HCT116 (cell line): ENCODE data around the gene TNXB. TPM values are rescaled to one million over a fixed set of nuclear protein-coding genes. Genes with fewer than 3 reads are reported as not detected.

Experiments
- ATAC-seq: fragments of 200-7000 bp; cut with Tn5 transposase; 2 replicates; pipeline ENCODE4 v1.9.1; 2020; ENCODE audit warnings: mild to moderate bottlenecking, moderate library complexity
- BruUV-seq: library from RNA; stranded (reverse); fragments of 400-500 nt; replicated peaks from 2 replicates; lab custom pipeline; 2021; lab: Mats Ljungman, UMichigan
- CTCF ChIA-PET: fragments of 300-600 bp; sonication (Branson Sonifier 250); formaldehyde crosslinking; loops from one replicate; lab custom pipeline; 2021; ENCODE audit warnings: antibody characterized with exemption; lab: Charles Lee
- POLR2A ChIA-PET: fragments of 300-600, 350-600 bp; sonication (Branson Sonifier 250); formaldehyde crosslinking; loops from one replicate; lab custom pipeline; 2021; ENCODE audit warnings: antibody characterized with exemption; lab: Charles Lee
- RAD21 ChIA-PET, 2 experiments: fragments of 300-600 bp; sonication (Branson Sonifier 250); formaldehyde crosslinking; loops; one replicate each; lab custom pipeline; 2023; ENCODE audit warnings: low total read pairs in 2 of 2; ENCODE audit not compliant: uncharacterized antibody in 2 of 2, unreplicated experiment in 2 of 2, low non-redundant PET in 1 of 2; lab: Charles Lee
- DNase-seq: peaks from one replicate; pipeline ENCODE4 v3.0.0-alpha.2; 2010; ENCODE audit warnings: low read depth, low spot score
- H2AFZ ChIP-seq: fragments of 200-600 bp; shearing (Covaris generic), sonication (generic); 2 replicates; pipeline ENCODE4 v1.6.1; 2017; ENCODE audit warnings: low read depth, mixed run types, mixed read lengths, antibody characterized with exemption, low read length; ENCODE audit not compliant: poor library complexity, severe bottlenecking
- H3K27ac ChIP-seq: 2 replicates; pipeline ENCODE4 v1.5.1; 2012; ENCODE audit warnings: low read depth, low read length
- H3K27me3 ChIP-seq: fragments of 200-600 bp; sonication (generic); 2 replicates; pipeline ENCODE4 v1.6.1; 2016; ENCODE audit warnings: mixed run types, low read length, mixed read lengths; ENCODE audit not compliant: insufficient read depth
- H3K36me3 ChIP-seq, 2 experiments: fragments of 200-500 bp in 1 of 2; fragments of 200-600 bp in 1 of 2; sonication (Bioruptor generic) in 1 of 2; sonication (generic) in 1 of 2; 2 replicates each; pipeline versions ENCODE4 v1.5.1 to v1.6.1; 2014 to 2016; ENCODE audit warnings: low read length in 2 of 2, inconsistent platforms in 1 of 2, mixed read lengths in 1 of 2, mixed run types in 1 of 2; ENCODE audit not compliant: insufficient read depth in 2 of 2, control insufficient read depth in 1 of 2
- H3K4me1 ChIP-seq, 2 experiments: fragments of 200-600 bp in 1 of 2; sonication (generic) in 1 of 2; 2 replicates each; pipeline versions ENCODE4 v1.5.1 to v1.6.1; 2012 to 2017; ENCODE audit warnings: low read length in 2 of 2, inconsistent platforms in 1 of 2, mild to moderate bottlenecking in 1 of 2, mixed read lengths in 1 of 2, mixed run types in 1 of 2, moderate library complexity in 1 of 2; ENCODE audit not compliant: insufficient read depth in 2 of 2, control insufficient read depth in 1 of 2
- H3K4me2 ChIP-seq: fragments of 200-600 bp; sonication (generic); 2 replicates; pipeline ENCODE4 v1.6.1; 2017; ENCODE audit warnings: mixed run types, low read length, mixed read lengths
- H3K4me3 ChIP-seq, 2 experiments: fragments of 200-600 bp in 1 of 2; sonication (generic) in 1 of 2; replicated peaks in 1 of 2; 2 replicates each; pipeline ENCODE4 v1.5.1; 2011 to 2016; ENCODE audit warnings: low read length in 2 of 2, control low read depth in 1 of 2, low read depth in 1 of 2, mild to moderate bottlenecking in 1 of 2, mixed read lengths in 1 of 2, mixed run types in 1 of 2
- H3K79me2 ChIP-seq: fragments of 200-600 bp; sonication (generic); 2 replicates; pipeline ENCODE4 v1.6.1; 2017; ENCODE audit warnings: mild to moderate bottlenecking, mixed run types, low read length, moderate library complexity, mixed read lengths; ENCODE audit not compliant: insufficient read depth
- H3K9ac ChIP-seq: fragments of 200-600 bp; sonication (generic); 2 replicates; pipeline ENCODE4 v1.6.1; 2016; ENCODE audit warnings: low read length, mixed read lengths
- H3K9me2 ChIP-seq: fragments of 200-600 bp; sonication (generic), shearing (Covaris generic); 2 replicates; pipeline ENCODE4 v1.6.1; 2017; ENCODE audit warnings: mixed run types, mild to moderate bottlenecking, moderate library complexity; ENCODE audit not compliant: insufficient read depth
- H3K9me3 ChIP-seq, 2 experiments: fragments of 200-500 bp in 1 of 2; fragments of 200-600 bp in 1 of 2; sonication (Bioruptor generic) in 1 of 2; sonication (generic) in 1 of 2; 2 replicates each; pipeline ENCODE4 v1.6.1; 2014 to 2017; ENCODE audit warnings: low read length in 2 of 2, mixed read lengths in 2 of 2, inconsistent platforms in 1 of 2, low read depth in 1 of 2, mild to moderate bottlenecking in 1 of 2, mixed run types in 1 of 2, moderate library complexity in 1 of 2; ENCODE audit not compliant: control insufficient read depth in 1 of 2, insufficient read depth in 1 of 2
- H4K20me1 ChIP-seq: fragments of 200-600 bp; sonication (generic), shearing (Covaris generic); 2 replicates; pipeline ENCODE4 v1.6.1; 2017; ENCODE audit warnings: mixed run types, mild to moderate bottlenecking, moderate library complexity; ENCODE audit not compliant: insufficient read depth
- CTCF ChIP-seq, 3 experiments: fragments of 200-600 bp in 1 of 3; sonication (generic) in 1 of 3; IDR thresholded peaks in 2 of 3; conservative IDR thresholded peaks in 1 of 3; 2 replicates each; pipeline ENCODE4 v1.5.1; 2012 to 2017; ENCODE audit warnings: low read depth in 2 of 3, low read length in 2 of 3, antibody characterized with exemption in 1 of 3, borderline replicate concordance in 1 of 3, control low read depth in 1 of 3, mild to moderate bottlenecking in 1 of 3, mixed read lengths in 1 of 3, mixed run types in 1 of 3, moderate library complexity in 1 of 3; ENCODE audit not compliant: insufficient read depth in 1 of 3
- RAD21 ChIP-seq: IDR thresholded peaks from 2 replicates; pipeline ENCODE4 v1.6.1; 2012; ENCODE audit warnings: low read depth, mild to moderate bottlenecking
- TCF7L2 ChIP-seq: IDR thresholded peaks from 2 replicates; pipeline ENCODE4 v1.7.0; 2011; ENCODE audit warnings: borderline replicate concordance, inconsistent platforms; ENCODE audit not compliant: insufficient read depth, insufficient read length; ENCODE audit errors: extremely low read depth
- intact Hi-C: fragments of 100-400 bp; cut with micrococcal nuclease; formaldehyde crosslinking; loops from 2 replicates; pipeline ENCODE4 v1.10.0; 2022
- total RNA-seq: library from RNA; stranded (reverse); gene quantifications from one replicate; pipeline ENCODE4 v1.2.1, GENCODE V29; 2021; ENCODE audit not compliant: unreplicated experiment

Gene TNXB
- total RNA-seq, 1 experiment from 2014 or later: 8.5 TPM

- no peaks in the 10 kb centered on the region for H3K9me3 ChIP-seq
- POLR2A ChIA-PET: no interaction called here
- no peak overlapping the region for H2AFZ ChIP-seq
- no peak overlapping the region for H3K27ac ChIP-seq
- peaks cover 6 to 14% of the 10 kb centered on the region in 2 experiments; a peak in 3 of 4 replicates for H3K36me3 ChIP-seq
- H3K79me2 ChIP-seq: no peaks in the 10 kb centered on the region
- H3K9me2 ChIP-seq: no peaks in the 10 kb centered on the region
- H3K27me3 ChIP-seq: no peaks in the 10 kb centered on the region
- peaks cover 0 to 24% of the 10 kb centered on the region in 2 experiments; a peak in 2 of 4 replicates for H3K4me1 ChIP-seq
- DNase-seq: no peak
- ATAC-seq: peak; percentile 53
- no peaks in the 10 kb centered on the region for H4K20me1 ChIP-seq
- RAD21 ChIA-PET: no interaction called here
- BruUV-seq: no TSS peak
- H3K4me2 ChIP-seq: peak overlapping the region; percentile 22
- H3K4me3 ChIP-seq: no peak overlapping the region
- intact Hi-C loops: no loop called here
- H3K9ac ChIP-seq: no peak overlapping the region
- TF ChIP-seq TCF7L2 (no peak), CTCF (IDR thresholded peaks at IDR 0.05 in 2 of 3, conservative IDR thresholded peaks at IDR 0.05 in 1 of 3; ENCODE audit: borderline replicate concordance in 1 of 3, insufficient read depth in 1 of 3, low read depth in 2 of 3, low read length in 2 of 3) (peak in 1 of 3 experiments; percentile 12; a peak in 1 of 6 replicates), RAD21 (peak; percentile 33)
- TF ChIP-seq, all 23 proteins: peak for 2
- CTCF ChIA-PET: no interaction called here
Observed at GRCh38 chr6:32113386-32114352, 4.5 kb upstream of the TNXB start.
